Activated naive CD8-positive, alpha-beta T cell treated with anti-CD3 and anti-CD28 coated beads, Interleukin-2, amount 50 U/mL, for 16 hours (primary cell): Measurements from ENCODE around the gene TRIM31.

Source experiments
- DNase-seq: peaks from one replicate; pipeline ENCODE4 v3.0.0-alpha.2; 2020; ENCODE audit warnings: low read depth, low spot score

TRIM31 gene

GRCh38 chr6:30113003-30113759 lies at the start of gene TRIM31:
TRIM31 (minus strand) TSS chr6:30113090; CDS start chr6:30112805, 285 bp downstream.
- no peak for DNase-seq

- no peak for DNase-seq
These were observed 49.6 kb upstream of the TRIM31 start for GRCh38 chr6:30162265-30163089.

- no peak for DNase-seq
These were observed 48.1 kb upstream of the TRIM31 start, which contains the start of gene TRIM10 for GRCh38 chr6:30160785-30161531. TRIM10 (minus strand) TSS chr6:30161211; CDS start chr6:30160858, 353 bp downstream.

GRCh38 chr6:30160008-30160784 lies 47.3 kb upstream of the TRIM31 start:
- DNase-seq, result no peak

- no peak for DNase-seq
These were observed 45.7 kb upstream of the TRIM31 start for GRCh38 chr6:30158475-30159040.

GRCh38 chr6:30157999-30158398 lies 45.1 kb upstream of the TRIM31 start:
- DNase-seq, result no peak

GRCh38 chr6:30157581-30157980 lies 44.7 kb upstream of the TRIM31 start:
- DNase-seq, result no peak

- no peak for DNase-seq
These were observed 43.9 kb upstream of the TRIM31 start for GRCh38 chr6:30156774-30157173.

GRCh38 chr6:30156262-30156599 lies 43.3 kb upstream of the TRIM31 start:
- no peak for DNase-seq

- DNase-seq, result no peak
These were observed 42.8 kb upstream of the TRIM31 start for GRCh38 chr6:30155520-30156261.

- no peak for DNase-seq
These were observed 42.0 kb upstream of the TRIM31 start for GRCh38 chr6:30154709-30155519.

GRCh38 chr6:30154061-30154460 lies 41.2 kb upstream of the TRIM31 start:
- DNase-seq, result no peak

- no peak for DNase-seq
These were observed 40.2 kb upstream of the TRIM31 start for GRCh38 chr6:30152910-30153610.

- DNase-seq, result no peak
These were observed 39.3 kb upstream of the TRIM31 start for GRCh38 chr6:30152016-30152673.

- DNase-seq, result no peak
These were observed 38.7 kb upstream of the TRIM31 start for GRCh38 chr6:30151580-30151979.

GRCh38 chr6:30150671-30151395 lies 37.9 kb upstream of the TRIM31 start:
- DNase-seq, result no peak

- DNase-seq, result no peak
These were observed 37.1 kb upstream of the TRIM31 start for GRCh38 chr6:30149858-30150550.
